GM19452 (cell line): ENCODE measurements around the gene ACOT6.
A peak's percentile ranks its signal among the peaks of the same experiment; 100 is the strongest.
"Not testable (repeated sequence)": the region's sequence is repeated elsewhere in the genome, so short reads cannot be mapped to it uniquely, and the experiment has no call there.

Experiments used
- ATAC-seq: cut with Tn5 transposase; IDR thresholded peaks from one replicate; pipeline ENCODE4 v1.9.1; 2021; ENCODE audit not compliant: unreplicated experiment

Gene ACOT6

GRCh38 chr14:73644531-73645247 is 32.4 kb downstream of the ACOT6 start, which contains the start of gene DNAL1:
TSS of gene DNAL1 (plus strand) at chr14:73644986. CDS start at chr14:73645040, 54 bp downstream.
- peak; percentile 97 for ATAC-seq

- ATAC-seq = no peak
Measured at GRCh38 chr14:73645248-73645610, 32.9 kb downstream of the ACOT6 start.

- ATAC-seq = no peak
Measured at GRCh38 chr14:73651005-73651404, 38.7 kb downstream of the ACOT6 start.

GRCh38 chr14:73655851-73656250 is 43.5 kb downstream of the ACOT6 start:
- no peak for ATAC-seq

GRCh38 chr14:73659202-73659601 is 46.9 kb downstream of the ACOT6 start:
- not testable (repeated sequence) for ATAC-seq

- no peak for ATAC-seq
Measured at GRCh38 chr14:73660511-73660910, 48.2 kb downstream of the ACOT6 start.

- no peak for ATAC-seq
Measured at GRCh38 chr14:73661872-73662271, 49.6 kb downstream of the ACOT6 start.

- no peak for ATAC-seq
Measured at GRCh38 chr14:73662487-73662943, 50.2 kb downstream of the ACOT6 start.

- no peak for ATAC-seq
Measured at GRCh38 chr14:73663548-73664212, 51.4 kb downstream of the ACOT6 start.

- no peak for ATAC-seq
Measured at GRCh38 chr14:73665130-73665529, 52.8 kb downstream of the ACOT6 start.

GRCh38 chr14:73666583-73666982 is 54.3 kb downstream of the ACOT6 start:
- ATAC-seq = no peak

GRCh38 chr14:73667854-73668253 is 55.5 kb downstream of the ACOT6 start:
- no peak for ATAC-seq
